Measurements from ENCODE around the gene DCAF11. TPM values are rescaled to one million over a fixed set of nuclear protein-coding genes. Genes with fewer than 3 reads are reported as not detected.

DCAF11 gene
- total RNA-seq, 1 donor from 2014 or later: 84.3 TPM

- H3K36me3 Mint-ChIP-seq (ENCODE audit: low read depth): peaks cover 63% of the 10 kb centered on the region
- H3K27ac Mint-ChIP-seq: no peak overlapping the region
- ATAC-seq (ENCODE audit: low read depth) (no peak), DNase-seq (no peak)
- no peak for TF ChIP-seq CTCF (IDR thresholded peaks at IDR 0.05)
- no peaks in the 10 kb centered on the region for H3K27me3 Mint-ChIP-seq
- intact Hi-C loops (cut with micrococcal nuclease): no loop called here
- H3K4me3 Mint-ChIP-seq: peak overlapping the region; percentile 97
- CTCF ChIA-PET: interaction anchor here (3.2 to 4.2 kb wide), 2 partner anchors 11 to 40 kb away, joined by 21 to 28 read pairs; partner anchors contain the start of gene IRF9
- H3K9me3 Mint-ChIP-seq: no peaks in the 10 kb centered on the region
- POLR2A ChIA-PET: interaction anchor here (0.9 to 4.6 kb wide), 8 partner anchors 8 to 55 kb away, joined by 3 to 94 read pairs (median 11); partner anchors contain the start of genes DCAF11, EMC9, IRF9 and NRL
- peaks cover 38% of the 10 kb centered on the region for H3K4me1 Mint-ChIP-seq
These were observed 34.9 kb downstream of the DCAF11 start for GRCh38 chr14:24149302-24149969.

- no peak for TF ChIP-seq CTCF (IDR thresholded peaks at IDR 0.05)
- Mint-ChIP-seq H3K27ac (no peak overlapping the region), H3K9me3 (no peaks in the 10 kb centered on the region), H3K4me1 (peaks cover 33% of the 10 kb centered on the region), H3K36me3 (ENCODE audit: low read depth) (peaks cover 66% of the 10 kb centered on the region), H3K27me3 (no peaks in the 10 kb centered on the region), H3K4me3 (no peak overlapping the region)
- ATAC-seq (ENCODE audit: low read depth): no peak
- no peak for DNase-seq
- intact Hi-C loops (cut with micrococcal nuclease): no loop called here
- CTCF ChIA-PET: interaction anchor here (3.2 kb wide), 1 partner anchor 10 kb away, joined by 21 read pairs; the partner anchor contains the start of gene IRF9
- POLR2A ChIA-PET: interaction anchor here (0.9 to 3.4 kb wide), 5 partner anchors 9 to 19 kb away, joined by 3 to 18 read pairs (median 3); partner anchors contain the start of genes EMC9, IRF9 and PSME1
These were observed 35.5 kb downstream of the DCAF11 start for GRCh38 chr14:24150061-24150460.

- no peak overlapping the region for H3K4me3 Mint-ChIP-seq
- POLR2A ChIA-PET: interaction anchor here (1.0 to 3.4 kb wide), 4 partner anchors 9 to 36 kb away, joined by 3 to 18 read pairs (median 6); partner anchors contain the start of genes DCAF11, EMC9, IRF9 and NRL
- DNase-seq: no peak
- H3K9me3 Mint-ChIP-seq: no peaks in the 10 kb centered on the region
- no peaks in the 10 kb centered on the region for H3K27me3 Mint-ChIP-seq
- no peak overlapping the region for H3K27ac Mint-ChIP-seq
- no peak for ATAC-seq (ENCODE audit: low read depth)
- CTCF ChIA-PET: interaction anchor here (1.1 to 3.2 kb wide), 2 partner anchors 10 to 42 kb away, joined by 4 to 21 read pairs; partner anchors contain the start of gene IRF9
- peaks cover 67% of the 10 kb centered on the region for H3K36me3 Mint-ChIP-seq (ENCODE audit: low read depth)
- H3K4me1 Mint-ChIP-seq: peaks cover 28% of the 10 kb centered on the region
- no peak for TF ChIP-seq CTCF (IDR thresholded peaks at IDR 0.05)
- intact Hi-C loops (cut with micrococcal nuclease): no loop called here
These were observed 36.0 kb downstream of the DCAF11 start for GRCh38 chr14:24150567-24150966.

- no peak overlapping the region for H3K27ac Mint-ChIP-seq
- peaks cover 68% of the 10 kb centered on the region for H3K36me3 Mint-ChIP-seq (ENCODE audit: low read depth)
- DNase-seq (no peak), ATAC-seq (ENCODE audit: low read depth) (no peak)
- H3K4me1 Mint-ChIP-seq: peaks cover 24% of the 10 kb centered on the region
- H3K27me3 Mint-ChIP-seq: no peaks in the 10 kb centered on the region
- H3K9me3 Mint-ChIP-seq: no peaks in the 10 kb centered on the region
- no peak for TF ChIP-seq CTCF (IDR thresholded peaks at IDR 0.05)
- ChIA-PET CTCF (interaction anchor here (0.8 to 3.2 kb wide), 3 partner anchors 9 to 182 kb away, joined by 3 to 21 read pairs (median 4); partner anchors contain the start of gene IRF9), POLR2A (interaction anchor here (2.0 to 3.4 kb wide), 2 partner anchors 10 to 37 kb away, joined by 8 to 18 read pairs; partner anchors contain the start of genes DCAF11, IRF9 and NRL)
- no peak overlapping the region for H3K4me3 Mint-ChIP-seq
- intact Hi-C loops (cut with micrococcal nuclease): no loop called here
These were observed 36.4 kb downstream of the DCAF11 start for GRCh38 chr14:24150993-24151392.
